Caco-2 (cell line): Measurements from ENCODE around the gene LYPD5. TPM values are rescaled to one million over a fixed set of nuclear protein-coding genes. Genes with fewer than 3 reads are reported as not detected.

ENCODE experiments used
- BruUV-seq: library from RNA; stranded (reverse); fragments of 400-500 nt; replicated peaks from 2 replicates; lab custom pipeline; 2021; lab: Mats Ljungman, UMichigan
- CTCF ChIA-PET: fragments of 300-600 bp; sonication (Branson Sonifier 250); formaldehyde crosslinking; loops from one replicate; lab custom pipeline; 2022; ENCODE audit warnings: antibody characterized with exemption; lab: Charles Lee
- POLR2A ChIA-PET: fragments of 300-600 bp; sonication (Branson Sonifier 250); formaldehyde crosslinking; loops from one replicate; lab custom pipeline; 2022; ENCODE audit warnings: antibody characterized with exemption; lab: Charles Lee
- DNase-seq, 2 experiments: peaks; one replicate each; pipeline versions ENCODE4 v3.0.0 to v3.0.0-alpha.2; 2020 to 2022
- H3K27me3 ChIP-seq: replicated peaks from 2 replicates; pipeline ENCODE4 v1.6.0; 2011; ENCODE audit warnings: low read length; ENCODE audit not compliant: control insufficient read depth, insufficient read depth
- H3K36me3 ChIP-seq: 2 replicates; pipeline ENCODE4 v1.5.1; 2011; ENCODE audit warnings: low read length; ENCODE audit not compliant: control insufficient read depth, insufficient read depth
- H3K4me1 ChIP-seq: fragments of 250-450 bp; sonication (Bioruptor Pico); 2 replicates; pipeline ENCODE4 v1.5.1; 2020; ENCODE audit warnings: mild to moderate bottlenecking
- H3K4me3 ChIP-seq: 2 replicates; pipeline ENCODE4 v1.5.1; 2011; ENCODE audit warnings: low read depth, mild to moderate bottlenecking, control low read depth, low read length
- H3K9me3 ChIP-seq: fragments of 250-450 bp; sonication (Bioruptor Pico); 2 replicates; pipeline ENCODE4 v1.5.1; 2020; ENCODE audit warnings: mild to moderate bottlenecking, moderate library complexity
- H3K27ac Mint-ChIP-seq: one replicate; pipeline ENCODE4 v1.8.0; 2022; ENCODE audit warnings: mixed read lengths; ENCODE audit not compliant: unreplicated experiment
- H3K27me3 Mint-ChIP-seq: one replicate; pipeline ENCODE4 v1.8.0; 2022; ENCODE audit warnings: mixed read lengths; ENCODE audit not compliant: insufficient read depth, unreplicated experiment
- H3K36me3 Mint-ChIP-seq: one replicate; pipeline ENCODE4 v1.8.0; 2022; ENCODE audit warnings: mild to moderate bottlenecking, mixed read lengths; ENCODE audit not compliant: insufficient read depth, unreplicated experiment
- H3K4me1 Mint-ChIP-seq: one replicate; pipeline ENCODE4 v1.8.0; 2022; ENCODE audit warnings: low read depth, mixed read lengths; ENCODE audit not compliant: unreplicated experiment
- H3K4me3 Mint-ChIP-seq: one replicate; pipeline ENCODE4 v1.8.0; 2022; ENCODE audit warnings: mild to moderate bottlenecking, moderate library complexity, mixed read lengths; ENCODE audit not compliant: unreplicated experiment
- H3K9me3 Mint-ChIP-seq: one replicate; pipeline ENCODE4 v1.8.0; 2022; ENCODE audit warnings: mixed read lengths; ENCODE audit not compliant: unreplicated experiment
- CTCF ChIP-seq, 2 experiments: fragments of 200-600 bp in 1 of 2; IDR thresholded peaks; 1 replicate in 1 of 2; 2 replicates in 1 of 2; pipeline versions ENCODE4 v1.5.1 to v1.8.0; 2011 to 2022; ENCODE audit warnings: antibody characterized with exemption in 1 of 2, control low read depth in 1 of 2, inconsistent platforms in 1 of 2, low read depth in 1 of 2, low read length in 1 of 2, mild to moderate bottlenecking in 1 of 2, moderate library complexity in 1 of 2; ENCODE audit not compliant: insufficient read depth in 1 of 2, severe bottlenecking in 1 of 2, unreplicated experiment in 1 of 2
- intact Hi-C: fragments of 100-400 bp; cut with micrococcal nuclease; formaldehyde crosslinking; loops from one replicate; pipeline ENCODE4 v1.10.0; 2022; ENCODE audit not compliant: unreplicated experiment
- total RNA-seq: library from RNA; stranded (reverse); gene quantifications from 2 replicates; pipeline ENCODE4 v1.2.3, GENCODE V29; 2022

The LYPD5 gene
- total RNA-seq, 1 experiment from 2014 or later, result 0.95 TPM

- H3K4me1 ChIP-seq, result peaks cover 5% of the 10 kb centered on the region; the same call in 1 of the 2 replicates
- no peaks in the 10 kb centered on the region for H3K9me3 Mint-ChIP-seq
- ChIA-PET CTCF (interaction anchor here (1.0 to 1.1 kb wide), 2 partner anchors 43 to 249 kb away, joined by 3 read pairs; no protein-coding TSS in a partner anchor), POLR2A (interaction anchor here (0.8 kb wide), 1 partner anchor 14 kb away, joined by 5 read pairs; the partner anchor contains the start of gene SMG9)
- no peak overlapping the region for H3K4me3 Mint-ChIP-seq
- intact Hi-C loops, result no loop called here
- H3K27me3 ChIP-seq, result no peaks in the 10 kb centered on the region
- DNase-seq, result peak; percentile 50 to 59
- TF ChIP-seq CTCF (IDR thresholded peaks at IDR 0.05; ENCODE audit: insufficient read depth in 1 of 2, low read depth in 1 of 2, low read length in 1 of 2, severe bottlenecking in 1 of 2, unreplicated experiment in 1 of 2), result no peak
- BruUV-seq, result no TSS peak
- peaks cover 1% of the 10 kb centered on the region; the same call in 1 of the 2 replicates for H3K36me3 ChIP-seq
- peak overlapping the region; percentile 63 for H3K27ac Mint-ChIP-seq
- no peak overlapping the region for H3K4me3 ChIP-seq
- no peaks in the 10 kb centered on the region for H3K27me3 Mint-ChIP-seq
- peaks cover 19% of the 10 kb centered on the region for H3K4me1 Mint-ChIP-seq
- H3K36me3 Mint-ChIP-seq, result peaks cover 7% of the 10 kb centered on the region
- H3K9me3 ChIP-seq, result no peaks in the 10 kb centered on the region
Measured at GRCh38 chr19:43768273-43769050, 33.8 kb downstream of the LYPD5 start.

- no TSS peak for BruUV-seq
- Histone ChIP-seq H3K9me3 (no peaks in the 10 kb centered on the region), H3K4me1 (peaks cover 5% of the 10 kb centered on the region; the same call in 1 of the 2 replicates), H3K36me3 (peaks cover 1% of the 10 kb centered on the region; the same call in 1 of the 2 replicates), H3K27me3 (no peaks in the 10 kb centered on the region), H3K4me3 (no peak overlapping the region)
- H3K36me3 Mint-ChIP-seq, result peaks cover 12% of the 10 kb centered on the region
- H3K27ac Mint-ChIP-seq, result no peak overlapping the region
- H3K27me3 Mint-ChIP-seq, result no peaks in the 10 kb centered on the region
- H3K9me3 Mint-ChIP-seq, result no peaks in the 10 kb centered on the region
- H3K4me1 Mint-ChIP-seq, result peaks cover 19% of the 10 kb centered on the region
- no peak overlapping the region for H3K4me3 Mint-ChIP-seq
- intact Hi-C loops, result no loop called here
- no peak for TF ChIP-seq CTCF (IDR thresholded peaks at IDR 0.05; ENCODE audit: insufficient read depth in 1 of 2, low read depth in 1 of 2, low read length in 1 of 2, severe bottlenecking in 1 of 2, unreplicated experiment in 1 of 2)
- DNase-seq, result no peak
- ChIA-PET POLR2A (interaction anchor here (0.8 kb wide), 1 partner anchor 13 kb away, joined by 5 read pairs; the partner anchor contains the start of gene SMG9), CTCF (interaction anchor here (1.0 kb wide), 1 partner anchor 42 kb away, joined by 3 read pairs; no protein-coding TSS in a partner anchor)
Measured at GRCh38 chr19:43767818-43768217, 34.4 kb downstream of the LYPD5 start.

- H3K4me3 Mint-ChIP-seq, result no peak overlapping the region
- POLR2A ChIA-PET, result no interaction called here
- peaks cover 5% of the 10 kb centered on the region; the same call in 1 of the 2 replicates for H3K4me1 ChIP-seq
- BruUV-seq, result no TSS peak
- peaks cover 1% of the 10 kb centered on the region; the same call in 1 of the 2 replicates for H3K36me3 ChIP-seq
- TF ChIP-seq CTCF (IDR thresholded peaks at IDR 0.05; ENCODE audit: insufficient read depth in 1 of 2, low read depth in 1 of 2, low read length in 1 of 2, severe bottlenecking in 1 of 2, unreplicated experiment in 1 of 2), result no peak
- DNase-seq, result no peak
- CTCF ChIA-PET, result no interaction called here
- no peaks in the 10 kb centered on the region for H3K9me3 ChIP-seq
- intact Hi-C loops, result no loop called here
- peaks cover 19% of the 10 kb centered on the region for H3K4me1 Mint-ChIP-seq
- no peaks in the 10 kb centered on the region for H3K27me3 ChIP-seq
- H3K36me3 Mint-ChIP-seq, result peaks cover 14% of the 10 kb centered on the region
- H3K4me3 ChIP-seq, result no peak overlapping the region
- H3K27me3 Mint-ChIP-seq, result no peaks in the 10 kb centered on the region
- no peaks in the 10 kb centered on the region for H3K9me3 Mint-ChIP-seq
- H3K27ac Mint-ChIP-seq, result no peak overlapping the region
Measured at GRCh38 chr19:43767316-43767715, 34.9 kb downstream of the LYPD5 start.
